HG02870 (cell line): Measurements from ENCODE around the gene B4GALT1.
A peak's percentile ranks its signal among the peaks of the same experiment; 100 is the strongest.

Source experiments
- ATAC-seq: cut with Tn5 transposase; IDR thresholded peaks from one replicate; pipeline ENCODE4 v1.9.1; 2021; ENCODE audit warnings: mild to moderate bottlenecking, moderate library complexity; ENCODE audit not compliant: unreplicated experiment

The B4GALT1 gene, protein sequence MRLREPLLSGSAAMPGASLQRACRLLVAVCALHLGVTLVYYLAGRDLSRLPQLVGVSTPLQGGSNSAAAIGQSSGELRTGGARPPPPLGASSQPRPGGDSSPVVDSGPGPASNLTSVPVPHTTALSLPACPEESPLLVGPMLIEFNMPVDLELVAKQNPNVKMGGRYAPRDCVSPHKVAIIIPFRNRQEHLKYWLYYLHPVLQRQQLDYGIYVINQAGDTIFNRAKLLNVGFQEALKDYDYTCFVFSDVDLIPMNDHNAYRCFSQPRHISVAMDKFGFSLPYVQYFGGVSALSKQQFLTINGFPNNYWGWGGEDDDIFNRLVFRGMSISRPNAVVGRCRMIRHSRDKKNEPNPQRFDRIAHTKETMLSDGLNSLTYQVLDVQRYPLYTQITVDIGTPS

DNA sequence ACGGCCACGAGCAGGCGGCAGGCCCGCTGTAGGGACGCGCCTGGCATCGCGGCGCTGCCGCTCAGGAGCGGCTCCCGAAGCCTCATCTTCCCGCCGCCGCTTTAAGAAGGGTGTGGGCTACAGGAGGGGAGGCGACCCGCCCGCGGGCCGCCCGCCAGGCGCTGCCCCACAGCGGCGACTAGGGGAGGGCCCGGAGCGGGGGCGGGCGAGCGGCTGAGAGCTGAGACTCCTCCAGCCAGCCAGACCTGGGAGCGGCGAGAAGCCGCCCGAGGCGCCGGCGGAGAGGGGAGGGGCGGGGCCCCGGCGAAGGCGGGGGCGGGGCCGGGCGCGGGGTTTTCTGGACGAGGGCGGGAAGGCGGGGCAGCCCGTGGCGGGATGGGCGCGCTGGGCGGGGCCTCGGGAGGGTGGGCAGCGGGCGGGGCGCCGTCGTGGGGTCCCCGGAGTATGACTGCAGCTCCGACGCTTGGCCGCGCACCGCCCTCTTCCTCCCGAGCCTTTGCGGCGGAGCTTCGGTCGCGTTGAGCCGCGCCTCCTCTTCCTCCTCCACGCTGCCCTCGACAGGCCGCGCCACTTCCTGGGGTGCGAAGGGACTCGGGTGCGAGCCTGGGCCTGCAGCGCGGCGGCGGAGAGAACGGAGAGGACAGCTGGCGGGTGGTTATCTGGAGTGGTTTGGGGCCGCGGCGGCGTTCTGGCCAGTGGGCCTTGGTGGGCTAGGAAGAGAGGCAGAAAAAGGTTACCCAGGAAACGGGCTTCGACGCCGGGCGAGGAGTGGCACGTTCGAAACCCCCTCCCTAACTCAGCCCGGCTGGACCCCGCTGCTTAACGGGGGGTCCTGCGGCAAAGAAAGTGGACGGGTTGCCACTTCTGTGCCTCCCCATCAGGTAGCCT, at the start of gene B4GALT1:
Gene B4GALT1, minus strand, starts transcription at position 253 of the 888 bp plus-strand sequence. Its CDS starts 167 bp downstream, at position 86.
- ATAC-seq = peak; percentile 52

DNA sequence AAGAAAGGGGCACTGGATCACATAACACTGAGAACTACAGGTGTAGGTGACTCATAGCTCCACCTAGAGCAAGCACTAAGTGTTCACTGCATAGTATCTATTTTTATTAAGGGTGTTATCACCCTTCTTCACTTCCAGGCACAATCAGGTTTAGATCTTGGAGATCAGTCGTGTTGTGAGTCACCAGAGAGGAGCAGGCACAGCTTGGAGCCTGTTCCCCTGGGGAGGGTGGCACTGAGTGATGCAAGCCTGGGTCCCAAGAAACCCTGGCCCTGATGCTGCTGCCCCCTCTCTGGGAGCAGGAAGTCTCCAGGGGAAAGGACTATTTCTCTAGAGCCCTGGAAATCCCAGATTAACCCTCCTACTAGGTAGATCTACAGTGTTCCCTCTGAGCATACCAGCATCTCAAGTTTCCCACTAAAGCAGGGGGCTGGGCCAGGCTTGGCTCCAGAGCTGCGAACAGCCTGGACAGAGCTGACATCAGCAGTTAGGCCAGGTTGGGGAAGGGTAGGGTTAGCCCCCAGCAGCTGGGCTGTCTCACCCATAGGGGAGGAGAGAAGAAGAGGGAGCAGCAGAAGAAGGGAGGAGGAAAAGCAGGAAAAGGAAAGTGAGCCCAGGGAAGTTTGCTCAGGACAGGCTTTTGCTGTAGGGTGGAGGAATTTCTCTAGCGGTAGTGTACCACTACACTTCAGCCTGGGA, 44.7 kb upstream of the B4GALT1 start:
- no peak for ATAC-seq

DNA sequence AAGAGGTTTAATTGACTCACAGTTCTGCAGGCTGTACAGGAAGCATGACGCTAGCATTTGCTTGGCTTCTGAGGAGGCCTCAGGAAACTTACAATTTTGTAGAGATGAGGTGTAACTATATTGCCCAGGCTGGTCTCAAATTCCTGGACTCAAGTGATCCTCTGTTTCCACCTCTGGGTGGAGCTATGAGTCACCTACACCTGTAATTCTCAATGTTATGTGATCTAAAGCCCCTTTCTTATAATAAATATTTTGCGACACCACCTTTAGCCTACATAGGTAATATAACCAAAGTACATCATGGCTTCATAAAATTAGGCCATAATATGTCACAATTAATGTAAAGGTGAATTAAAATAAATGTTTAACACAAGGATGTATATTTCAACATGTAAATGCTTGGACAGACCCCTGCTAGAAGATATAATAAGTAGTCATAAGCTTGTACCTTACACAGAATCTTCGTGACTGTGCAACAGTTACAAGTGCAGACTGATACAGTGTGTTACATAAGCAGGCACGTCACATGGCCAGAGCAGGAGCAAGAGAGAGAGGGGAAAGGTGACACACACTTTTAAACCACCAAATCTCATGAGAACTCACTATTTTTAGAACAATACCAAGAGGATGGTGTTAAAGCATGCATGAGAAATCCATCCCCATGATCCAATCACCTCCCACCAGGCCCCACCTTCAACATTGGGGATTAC, 43.0 kb upstream of the B4GALT1 start:
- no peak for ATAC-seq

DNA sequence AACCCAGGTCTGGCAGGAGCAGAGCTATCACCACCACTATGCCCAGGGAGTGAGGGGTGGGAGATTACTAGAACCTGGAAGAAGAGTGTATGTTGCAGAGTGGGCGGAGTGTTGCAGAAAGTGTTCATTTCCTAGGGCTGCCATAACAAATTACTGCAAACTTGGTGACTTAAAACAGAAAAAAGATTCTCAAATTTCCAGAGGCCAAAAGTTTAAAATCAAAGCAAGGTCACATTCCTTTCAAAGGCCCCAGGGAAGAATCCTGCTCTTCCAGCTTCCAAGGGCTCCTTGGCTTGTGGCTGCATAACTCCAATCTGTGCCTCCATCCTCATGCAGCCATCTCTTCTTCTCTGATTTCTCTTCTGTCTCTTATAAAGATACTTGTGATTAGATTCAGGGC, 42.3 kb upstream of the B4GALT1 start:
- ATAC-seq = no peak

DNA sequence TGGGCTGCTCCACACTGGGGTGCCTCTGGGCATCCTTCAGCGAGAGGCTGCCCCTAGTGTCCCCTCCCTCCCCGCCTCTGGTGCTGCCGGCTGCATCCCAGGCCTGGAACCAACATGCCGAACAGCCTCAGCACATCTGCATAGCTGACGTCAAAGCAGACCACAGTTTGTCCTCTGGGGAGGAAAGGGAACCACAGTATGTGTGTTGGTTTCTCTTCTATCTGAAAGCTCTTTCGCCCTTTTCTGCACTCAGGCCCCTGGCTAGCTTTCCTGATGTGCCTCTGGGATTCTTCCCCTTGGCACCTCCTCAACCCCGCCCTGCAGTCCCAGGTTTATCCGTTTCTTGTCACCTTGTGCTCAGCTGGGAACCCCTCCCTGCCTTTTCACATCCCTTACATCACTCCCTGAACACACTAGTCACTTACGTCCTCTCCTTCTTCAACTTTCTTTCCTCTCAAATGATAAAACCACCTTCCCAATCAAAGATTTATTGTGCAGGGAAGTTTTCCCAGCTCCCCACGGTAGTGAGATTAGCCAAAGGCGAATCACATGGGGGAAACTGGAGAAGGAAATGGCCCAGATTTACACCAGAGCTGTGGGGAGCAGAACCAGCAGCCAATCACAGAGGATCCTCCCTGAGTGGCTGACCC, 35.5 kb upstream of the B4GALT1 start:
- peak; percentile 98 for ATAC-seq

DNA sequence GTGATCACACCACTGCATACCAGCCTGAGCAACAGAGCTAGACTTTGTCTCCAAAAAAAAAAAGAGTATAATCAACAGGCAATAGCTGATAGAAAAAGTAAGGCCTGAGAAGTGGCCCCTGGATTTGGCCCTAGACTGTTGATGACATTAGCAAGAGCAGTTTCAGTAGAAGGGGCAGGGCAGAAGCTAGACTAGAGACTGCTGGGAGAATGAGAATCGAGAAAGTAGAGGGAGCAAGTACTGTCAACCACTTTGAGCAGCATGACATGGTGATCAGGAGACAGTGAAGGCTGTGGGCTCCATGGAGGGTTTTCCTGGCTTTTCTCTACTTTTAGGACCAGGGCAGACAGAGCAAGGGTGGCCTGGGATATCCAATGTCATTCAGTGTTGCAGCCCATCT, 34.9 kb upstream of the B4GALT1 start:
- peak; percentile 50 for ATAC-seq

DNA sequence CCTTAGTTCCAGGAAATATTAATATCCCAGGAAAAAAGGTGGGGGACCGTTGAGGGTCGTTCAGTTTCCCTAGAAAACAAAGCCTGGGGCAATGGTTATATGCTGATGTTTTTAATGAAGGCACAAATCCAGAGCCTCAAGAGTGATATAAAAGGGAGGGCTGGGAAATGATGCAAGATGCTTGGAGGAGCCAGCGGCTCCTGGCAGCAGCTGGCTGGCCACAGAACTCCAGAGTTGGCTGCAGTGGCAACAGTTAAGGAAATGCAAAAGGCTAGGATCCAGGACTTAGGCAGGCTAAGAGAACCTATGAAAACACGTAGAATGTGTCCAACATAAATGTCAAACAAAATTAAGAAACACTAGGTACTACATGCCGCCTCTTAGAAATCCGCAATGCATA, 31.0 kb upstream of the B4GALT1 start:
- no peak for ATAC-seq

DNA sequence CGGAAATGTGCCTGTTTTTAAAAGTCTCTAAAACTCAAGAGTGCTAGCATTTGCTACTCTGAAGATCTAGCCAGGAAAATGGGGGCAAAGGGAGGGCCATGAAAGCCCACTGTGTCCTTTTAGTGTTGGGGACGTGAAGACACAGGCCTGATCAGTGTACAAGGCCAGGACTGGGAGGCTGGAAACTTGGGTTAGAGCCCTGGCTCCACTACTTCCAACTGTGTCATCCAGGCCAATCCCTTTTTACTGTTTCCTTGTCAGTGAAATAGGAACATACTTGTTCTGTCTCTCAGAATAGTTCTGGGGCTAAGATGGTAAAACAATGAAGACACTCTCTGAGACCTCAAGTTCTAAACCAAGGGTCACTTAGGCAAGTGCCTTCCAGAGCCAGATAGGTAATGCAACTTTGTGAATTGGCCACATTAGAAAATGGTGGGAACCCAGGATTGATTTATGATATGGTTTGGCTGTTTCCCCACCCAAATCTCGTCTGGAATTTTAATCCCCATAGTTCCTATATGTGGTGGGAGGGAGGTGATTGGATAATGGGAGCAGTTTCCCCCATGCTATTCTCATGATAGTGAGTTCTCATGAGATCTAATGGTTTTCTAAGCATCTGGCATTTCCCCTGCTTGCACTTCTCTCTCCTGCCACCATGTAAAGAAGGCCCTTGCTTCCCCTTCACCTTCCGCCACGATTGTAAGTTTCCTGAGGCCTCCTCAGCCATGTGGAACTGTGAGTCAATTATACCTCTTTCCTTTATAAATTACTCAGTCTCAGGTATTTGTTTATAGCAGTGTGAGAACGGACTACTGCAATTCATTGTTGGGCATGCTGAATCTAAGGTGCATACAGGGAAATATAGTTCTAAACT, 30.4 kb upstream of the B4GALT1 start:
- ATAC-seq = no peak

DNA sequence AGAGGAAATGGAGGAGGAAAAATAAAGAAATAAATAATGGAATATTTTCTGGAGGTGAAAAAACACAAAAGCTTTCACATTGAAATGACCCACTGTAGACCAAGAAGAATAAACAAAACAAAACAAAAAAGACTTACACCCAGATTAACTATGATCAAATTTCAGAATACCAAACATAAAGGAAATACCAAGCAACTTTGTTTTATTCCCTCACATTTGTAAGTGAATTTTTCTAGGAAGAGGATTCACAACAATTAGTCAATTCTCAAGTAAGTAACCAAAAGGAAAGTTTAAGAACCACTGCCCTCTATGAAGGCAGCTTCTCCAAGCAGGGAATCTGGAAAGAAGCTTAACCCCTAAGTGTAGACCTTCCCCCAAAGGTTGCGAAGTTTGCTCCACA, 29.6 kb upstream of the B4GALT1 start:
- no peak for ATAC-seq

DNA sequence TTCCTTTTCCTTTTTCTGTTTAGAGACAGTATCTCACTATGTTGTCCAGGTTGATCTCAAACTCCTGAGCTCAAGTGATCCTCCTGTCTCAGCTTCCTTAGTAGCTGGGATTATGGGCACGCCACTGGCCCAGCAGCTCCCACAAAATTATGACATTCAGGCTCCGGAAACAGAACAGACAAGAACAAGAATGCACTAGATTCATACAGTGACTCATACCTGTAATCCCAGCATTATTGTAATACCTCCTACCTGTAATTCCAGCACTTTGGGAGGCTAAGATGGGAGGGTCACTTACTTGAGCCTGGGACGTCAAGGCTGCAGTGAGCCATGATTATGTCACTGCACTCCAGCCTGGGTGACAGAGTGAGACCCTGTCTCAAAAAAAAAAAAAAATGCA, 26.7 kb upstream of the B4GALT1 start:
- ATAC-seq = no peak

DNA sequence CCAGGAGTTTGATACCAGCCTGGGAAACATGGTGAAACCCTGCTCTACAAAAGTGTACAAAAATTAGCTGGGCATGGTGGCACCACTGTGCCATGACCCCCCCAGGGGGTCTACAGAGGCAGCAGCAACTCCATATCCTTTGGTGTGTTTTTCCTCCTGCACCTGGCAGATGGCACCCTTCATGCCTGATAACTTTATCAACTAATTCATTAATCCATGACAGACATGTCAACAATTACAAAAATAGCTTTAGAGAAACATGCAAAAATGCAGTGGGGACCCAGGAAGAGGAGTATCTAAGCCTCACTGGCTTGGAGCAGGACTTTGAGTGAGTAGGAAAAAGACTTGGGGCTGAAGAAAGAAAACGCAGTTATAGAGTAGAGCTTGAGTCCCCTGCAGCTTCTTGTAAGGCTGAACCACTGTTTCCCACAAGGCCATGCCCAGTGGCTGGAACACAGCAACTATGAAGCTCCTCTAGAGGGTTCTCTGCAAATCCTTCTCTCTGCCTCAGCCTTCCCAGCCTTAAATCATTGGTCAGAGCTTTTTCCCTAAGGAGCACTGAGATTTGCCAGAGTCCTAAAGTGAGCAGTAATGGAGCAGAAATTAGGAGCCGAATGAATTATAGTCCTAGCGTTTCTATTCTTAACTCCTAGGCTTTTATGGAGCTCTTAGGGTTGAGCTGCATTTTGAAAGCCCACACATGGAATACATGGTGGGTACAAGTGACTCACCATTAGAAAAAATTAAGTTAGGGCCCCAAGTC, 25.5 kb upstream of the B4GALT1 start:
- ATAC-seq = no peak

DNA sequence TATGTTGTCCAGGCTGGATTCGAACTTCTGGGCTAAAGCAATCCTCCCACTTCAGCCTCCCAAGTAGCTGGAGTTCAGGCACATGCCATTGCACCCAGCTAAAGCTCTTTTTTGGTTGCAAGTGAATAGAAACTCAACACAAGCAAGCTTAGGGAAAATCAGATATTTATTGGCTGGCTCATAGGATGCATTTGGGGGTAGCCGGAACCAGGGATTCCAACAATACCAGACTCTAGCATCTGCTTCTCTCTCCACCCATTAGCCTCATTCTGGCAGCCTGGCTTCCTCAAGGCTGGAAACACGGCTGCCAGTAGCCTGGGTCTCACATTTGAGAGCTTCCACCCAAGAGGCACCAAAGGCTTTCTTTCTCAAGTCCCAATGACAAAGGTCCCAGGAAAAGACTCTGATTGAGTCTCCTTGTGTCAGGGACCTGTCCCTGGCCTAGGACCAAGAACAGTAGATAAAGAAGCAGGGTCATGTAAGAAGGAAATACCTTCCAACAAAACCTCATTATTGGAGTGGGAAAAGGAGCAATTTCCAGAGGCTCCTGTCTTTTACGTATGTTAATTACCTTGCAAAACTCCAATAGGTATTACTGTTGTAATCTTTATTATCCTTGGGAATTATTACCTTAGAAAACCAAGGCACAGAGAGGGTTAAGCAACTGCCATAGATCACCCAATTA, 23.0 kb upstream of the B4GALT1 start:
- ATAC-seq = no peak

DNA sequence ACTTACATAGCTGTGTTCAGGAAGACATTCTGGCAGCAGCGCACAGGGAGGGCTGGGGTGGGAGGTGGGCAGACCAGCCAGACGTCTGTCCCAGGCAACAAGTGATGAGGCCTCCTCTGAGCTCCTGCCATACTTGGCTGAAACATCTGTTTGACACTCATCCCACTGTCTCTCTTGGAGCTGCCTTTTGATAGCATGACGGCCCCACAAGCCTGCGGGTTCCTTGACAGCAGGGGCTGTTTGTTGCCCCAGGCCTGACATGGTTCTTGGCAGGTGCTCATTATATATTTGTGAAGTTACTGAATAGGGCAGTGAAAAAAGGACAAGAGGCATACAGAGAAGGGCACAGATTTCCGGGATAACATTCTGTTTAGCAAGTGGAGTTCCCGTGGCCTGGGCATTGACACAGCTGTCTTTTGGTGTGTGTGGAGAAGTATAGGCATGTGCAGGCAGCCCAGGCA, 22.2 kb upstream of the B4GALT1 start:
- no peak for ATAC-seq

DNA sequence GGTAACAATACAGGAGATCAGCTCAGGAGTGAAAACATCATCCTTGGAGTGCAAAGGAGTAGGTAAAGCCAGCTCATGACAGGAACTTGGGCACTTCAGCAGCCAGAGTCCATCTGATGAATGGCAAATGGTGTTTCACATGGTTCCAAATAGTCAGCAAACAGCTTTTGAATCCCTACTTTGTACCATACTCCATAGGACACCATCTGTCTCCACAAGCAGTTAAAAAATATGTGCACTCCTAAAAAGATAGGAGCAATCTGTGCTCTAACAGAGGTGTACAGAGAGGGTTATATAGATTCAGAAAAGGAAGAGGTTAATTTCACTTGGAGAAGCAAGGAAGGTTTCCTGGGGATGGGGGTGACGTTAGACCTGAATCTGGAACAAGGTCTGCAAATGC, 21.6 kb upstream of the B4GALT1 start:
- ATAC-seq = no peak

DNA sequence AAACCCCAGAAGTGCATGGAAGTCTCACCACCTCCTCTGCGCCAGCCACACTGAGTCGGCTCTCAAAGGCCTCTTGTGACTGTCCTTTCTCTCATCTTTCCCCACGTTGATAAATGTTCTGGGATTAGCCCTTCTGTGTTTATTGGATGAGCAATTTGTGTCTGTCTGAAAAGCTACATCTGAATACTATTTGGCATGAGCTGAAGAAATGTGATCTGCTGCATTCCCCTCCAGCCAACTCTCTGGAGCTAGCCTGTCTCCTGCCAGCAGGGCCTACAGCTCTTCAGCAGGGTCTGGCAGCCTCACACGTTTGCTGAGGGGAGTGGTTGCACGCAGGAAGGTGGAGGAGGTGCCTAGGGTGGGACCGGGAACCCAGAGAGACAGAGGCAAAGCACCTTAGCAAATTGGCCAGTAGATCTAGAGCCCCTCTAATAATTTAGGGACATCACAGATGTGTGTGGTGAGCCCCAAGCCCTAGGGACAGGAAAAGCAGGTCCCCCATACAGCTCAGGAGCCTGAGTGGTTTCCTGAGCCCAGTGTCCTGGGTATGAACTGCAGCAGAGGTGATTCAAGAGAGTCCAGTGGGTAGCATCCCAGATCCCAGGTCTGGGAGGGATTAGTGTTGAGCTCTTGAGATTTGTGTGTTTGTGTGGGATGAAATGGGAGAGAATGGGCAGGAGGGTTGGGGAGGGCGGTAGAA, 20.5 kb upstream of the B4GALT1 start:
- no peak for ATAC-seq

DNA sequence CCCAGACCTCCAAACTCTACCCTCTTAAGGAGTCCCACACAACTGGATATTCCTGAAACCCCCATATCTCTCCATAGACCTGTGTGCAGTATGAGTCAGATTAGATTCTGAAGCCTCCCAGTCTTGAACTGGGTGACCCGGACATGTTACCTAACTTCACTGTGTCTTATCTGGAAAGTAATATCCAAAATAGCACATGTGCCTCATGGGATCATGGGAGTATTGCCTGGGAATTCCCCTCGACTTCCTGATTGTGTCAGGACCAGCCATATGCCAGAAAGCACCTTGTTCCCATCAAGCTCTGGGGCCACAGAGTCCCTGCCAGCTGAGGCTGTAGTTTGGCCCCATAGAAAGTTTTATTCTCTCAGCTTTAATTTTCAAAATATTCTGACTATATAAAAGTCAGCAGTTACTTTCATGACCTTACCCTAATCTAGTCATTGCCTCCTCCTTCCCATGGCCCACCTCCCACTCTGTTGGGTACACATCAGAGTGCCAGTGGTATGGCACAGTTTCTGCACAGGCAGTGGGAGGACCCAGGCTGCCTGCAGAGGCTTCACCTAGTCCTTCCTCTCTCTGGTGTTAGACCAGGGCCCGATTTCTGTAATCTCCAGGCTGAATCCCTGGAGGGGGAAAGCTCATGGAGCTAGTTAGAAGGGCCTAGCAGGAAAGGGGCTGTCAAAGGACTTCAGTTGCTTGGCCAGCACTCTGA, 19.5 kb upstream of the B4GALT1 start:
- ATAC-seq = no peak

DNA sequence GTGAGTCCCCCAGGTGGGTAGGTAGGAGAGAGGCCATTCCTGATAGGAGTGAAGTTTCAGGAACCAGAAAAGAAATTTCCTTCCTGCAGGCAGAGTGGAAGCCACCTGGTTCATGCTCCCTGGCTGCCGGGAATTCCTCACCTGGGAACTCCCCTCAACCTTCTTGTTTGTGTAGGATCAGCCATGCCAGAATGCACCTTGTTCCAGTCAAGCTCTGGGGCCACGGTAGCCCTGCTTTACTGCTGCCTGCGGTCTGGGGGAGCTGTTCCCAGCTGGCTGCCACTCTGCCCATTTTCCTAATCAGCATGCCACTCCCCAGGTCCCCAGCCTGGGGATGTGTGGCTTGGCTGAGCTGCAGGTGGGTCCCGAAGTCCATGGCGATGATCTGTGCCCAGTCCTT, 18.7 kb upstream of the B4GALT1 start:
- no peak for ATAC-seq
